Fibroblast of skin of right biceps (primary cell): ENCODE data around the gene PRKAA1.

ENCODE experiments used
- DNase-seq: peaks from one replicate; pipeline ENCODE4 v3.0.0-alpha.2; 2013

PRKAA1 gene

DNA sequence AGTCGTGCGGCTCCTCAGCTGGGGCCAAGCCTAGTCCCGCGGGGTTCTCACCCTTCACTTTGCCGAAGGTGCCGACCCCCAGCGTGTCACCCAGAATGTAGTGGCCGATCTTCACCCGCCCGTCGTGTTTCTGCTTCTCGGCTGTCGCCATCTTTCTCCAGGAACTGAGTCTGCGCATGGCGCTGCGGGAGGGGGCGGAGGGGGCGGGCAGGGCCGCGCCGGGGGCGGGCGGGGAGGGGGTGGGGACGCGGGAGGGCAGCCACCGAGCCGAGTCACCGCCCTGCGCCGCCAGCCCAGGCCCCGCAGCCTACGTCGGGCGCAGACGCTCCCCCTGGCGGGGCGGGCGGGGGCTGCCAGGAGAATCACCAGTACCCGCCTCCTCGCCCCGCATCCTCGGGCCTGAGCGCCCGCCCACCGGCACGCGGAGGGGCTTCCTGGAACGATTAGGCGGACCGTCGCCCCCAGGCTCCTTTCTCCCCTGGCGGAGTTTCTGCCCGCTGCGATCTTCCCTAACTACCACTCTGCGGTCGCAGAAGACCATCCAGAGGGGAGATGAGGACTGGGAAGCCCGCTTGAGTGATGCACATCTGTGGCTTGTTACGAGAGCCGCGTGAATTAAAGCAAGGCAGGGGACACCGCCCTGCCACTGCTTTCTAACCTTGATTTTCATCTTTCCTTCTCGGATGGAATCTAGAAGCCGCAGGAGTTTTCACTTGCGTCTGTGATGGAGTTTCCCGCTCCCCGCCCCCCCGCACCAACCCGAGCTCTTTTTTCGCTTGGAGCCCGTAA, at the start of gene PRKAA1:
Gene PRKAA1, minus strand, starts transcription at position 363 of the 789 bp plus-strand sequence. Its CDS starts 185 bp downstream, at position 178.
- peak; percentile 88 for DNase-seq

DNA sequence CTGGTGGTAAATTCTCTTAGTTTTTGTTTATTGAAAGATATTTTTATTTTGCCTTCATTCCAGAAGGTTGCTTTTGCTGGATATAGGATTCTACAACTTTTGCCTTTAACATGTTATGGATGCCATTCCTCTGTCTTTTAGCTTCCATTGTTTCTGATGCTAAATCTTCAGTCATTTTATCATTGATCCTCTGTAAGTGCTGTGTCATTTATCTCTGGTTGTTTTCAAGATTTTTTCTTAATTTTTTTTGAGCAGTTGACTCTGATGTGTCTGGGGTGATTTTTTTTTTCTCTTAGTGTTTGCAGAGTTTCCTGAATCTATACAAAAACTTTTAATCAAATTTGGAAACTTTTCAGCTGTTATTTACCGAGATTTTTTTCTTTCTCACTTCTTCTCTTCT, 49.4 kb upstream of the PRKAA1 start:
- DNase-seq: no peak

DNA sequence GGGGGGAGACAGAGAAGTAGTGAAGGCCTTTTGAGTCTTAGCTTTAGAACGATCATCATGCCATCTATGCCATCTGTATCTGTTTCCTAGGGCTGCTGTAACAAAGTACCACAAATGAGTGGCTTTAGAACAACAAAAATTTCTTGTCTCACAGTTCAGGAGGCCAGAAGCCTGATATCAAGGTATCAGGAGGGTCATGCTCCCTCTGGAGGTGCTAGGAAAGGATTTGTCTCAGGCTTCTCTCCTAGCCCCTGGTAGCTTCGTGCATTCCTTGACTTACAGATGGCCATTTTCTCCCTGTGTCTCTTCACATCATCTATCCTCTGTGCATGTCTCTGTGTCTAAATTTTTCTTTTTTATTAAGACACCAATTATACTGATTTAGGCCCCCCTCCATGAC, 48.2 kb upstream of the PRKAA1 start:
- DNase-seq: no peak

DNA sequence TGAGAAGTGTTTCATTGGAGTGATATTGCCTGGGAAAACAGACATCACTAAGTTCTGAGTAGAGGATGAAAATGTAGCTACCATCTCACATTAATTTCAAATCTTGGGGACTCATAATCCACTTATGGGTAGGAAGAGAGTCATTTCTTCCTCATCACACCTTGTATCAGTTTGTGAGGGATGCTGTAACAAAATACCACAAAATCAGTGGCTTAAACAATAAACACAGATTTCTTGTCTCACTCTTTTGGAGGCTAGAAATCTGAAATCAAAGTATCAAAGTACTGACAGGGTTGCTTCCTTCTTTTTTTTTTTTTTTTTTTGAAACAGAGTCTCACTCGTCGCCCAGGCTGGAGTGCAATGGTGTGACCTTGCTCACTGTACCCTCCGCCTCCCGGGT, 46.4 kb upstream of the PRKAA1 start:
- DNase-seq: no peak

DNA sequence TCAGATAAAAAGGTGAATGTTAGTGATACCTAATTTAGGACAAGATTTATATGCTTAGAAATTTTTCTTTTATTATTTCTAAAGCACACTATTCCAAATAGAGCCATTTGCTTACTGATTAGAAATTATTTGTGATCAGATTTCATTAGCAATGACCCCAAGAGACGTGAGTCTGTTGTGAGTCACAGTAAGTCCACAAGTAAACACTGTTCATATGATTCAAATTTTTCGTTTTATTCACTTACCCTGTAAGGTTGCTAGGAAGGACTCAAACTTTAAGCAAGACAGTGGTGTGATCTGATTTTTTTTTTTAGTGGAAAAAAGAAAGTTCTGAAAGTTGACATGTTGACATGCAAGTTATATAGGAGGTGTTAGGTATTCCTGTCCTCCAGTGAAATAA, 44.2 kb upstream of the PRKAA1 start:
- no peak for DNase-seq

DNA sequence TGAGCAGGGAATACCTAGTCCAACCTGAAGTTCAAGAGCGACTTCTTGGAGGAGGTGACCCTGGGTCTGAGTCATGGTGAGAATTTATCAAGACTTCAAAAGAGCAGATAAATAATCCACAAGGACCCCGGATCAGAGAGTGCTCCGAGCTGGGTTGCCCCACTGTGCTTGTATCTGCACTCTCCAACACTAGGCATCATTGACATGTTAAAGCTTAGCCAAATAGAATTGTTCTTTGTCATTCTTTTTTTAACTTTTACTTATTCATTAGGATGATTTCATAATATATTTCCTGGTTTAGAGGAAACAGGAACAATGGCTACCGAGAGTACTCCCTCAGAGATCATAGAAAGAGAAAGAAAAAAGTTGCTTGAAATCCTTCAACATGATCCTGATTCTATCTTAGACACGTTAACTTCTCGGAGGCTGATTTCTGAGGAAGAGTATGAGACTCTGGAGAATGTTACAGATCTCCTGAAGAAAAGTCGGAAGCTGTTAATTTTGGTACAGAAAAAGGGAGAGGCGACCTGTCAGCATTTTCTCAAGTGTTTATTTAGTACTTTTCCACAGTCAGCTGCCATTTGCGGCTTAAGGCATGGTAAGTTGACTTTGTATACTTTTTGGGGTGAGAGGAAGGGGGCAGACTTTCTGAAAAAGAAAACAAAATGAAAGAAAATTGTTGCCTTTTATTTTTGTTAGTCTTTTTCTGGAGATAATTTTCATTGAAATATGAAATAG, 43.1 kb upstream of the PRKAA1 start, which contains the start of gene CARD6:
Gene CARD6, plus strand, starts transcription at position 300 of the 738 bp plus-strand sequence. Its CDS starts 16 bp downstream, at position 316.
- no peak for DNase-seq

DNA sequence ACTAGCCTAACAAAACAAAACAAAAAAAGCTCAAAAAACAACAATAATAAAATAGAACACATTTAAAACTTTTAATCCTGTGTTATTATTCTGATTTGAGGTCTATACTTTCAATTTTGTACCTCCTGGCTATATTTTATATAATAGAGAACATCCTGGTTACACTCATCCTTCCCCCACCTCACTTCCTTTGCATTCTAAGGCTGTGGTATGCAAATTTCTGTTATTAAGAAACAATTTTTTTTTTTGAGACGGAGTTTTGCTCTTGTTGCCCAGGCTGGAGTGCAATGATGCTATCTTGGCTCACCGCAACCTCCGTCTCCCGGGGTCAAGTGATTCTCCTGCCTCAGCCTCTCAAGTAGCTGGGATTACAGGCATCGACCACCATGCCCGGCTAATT, 39.9 kb upstream of the PRKAA1 start:
- no peak for DNase-seq

DNA sequence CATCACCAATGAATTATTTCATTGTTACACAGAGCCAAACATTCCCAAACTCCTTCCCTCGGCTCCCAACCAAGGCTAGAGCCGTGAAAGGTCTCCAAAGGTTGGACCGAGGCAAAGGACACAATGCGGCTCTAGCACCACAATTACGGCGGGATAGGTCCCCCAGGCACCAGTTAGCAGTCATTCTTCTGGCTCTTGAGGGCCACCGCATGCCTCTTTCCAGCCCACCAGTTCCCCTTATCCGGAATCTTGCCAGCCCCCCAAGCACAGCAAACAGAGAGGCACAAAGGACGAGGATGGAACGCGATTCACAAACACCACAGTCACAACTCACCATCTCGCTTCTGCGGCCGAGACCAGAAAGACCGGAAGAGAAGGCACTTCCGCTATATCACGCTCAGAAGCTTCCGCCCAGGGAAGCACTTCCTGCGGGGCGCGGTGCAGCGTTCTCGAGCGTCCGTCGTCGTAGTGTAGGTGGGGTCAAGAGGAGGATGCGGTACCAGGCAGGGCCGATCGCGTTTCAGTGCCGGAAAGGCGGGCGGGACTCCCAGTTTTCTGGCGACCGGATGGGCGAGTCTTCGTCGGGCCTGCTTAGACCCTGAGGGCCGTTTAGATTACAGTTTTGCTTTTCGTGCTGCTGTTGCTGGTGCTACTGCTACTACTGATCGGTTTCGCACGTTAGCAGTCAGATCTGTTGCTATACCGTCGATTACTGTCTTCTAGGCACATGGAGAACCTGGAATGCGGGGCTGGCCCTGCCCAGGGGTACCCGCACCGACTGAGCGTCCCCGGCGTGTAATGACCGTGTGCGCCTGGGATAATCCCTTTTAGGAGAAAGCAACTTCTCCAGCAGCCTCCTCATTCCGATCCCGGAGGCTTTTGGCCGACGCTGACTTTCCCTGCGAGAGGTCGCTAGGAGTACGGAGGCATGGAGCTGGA, 36.9 kb upstream of the PRKAA1 start, which contains the start of gene RPL37:
Gene RPL37, minus strand, starts transcription at position 374 of the 939 bp plus-strand sequence. Its CDS starts 37 bp downstream, at position 337.
- peak; percentile 98 for DNase-seq

DNA sequence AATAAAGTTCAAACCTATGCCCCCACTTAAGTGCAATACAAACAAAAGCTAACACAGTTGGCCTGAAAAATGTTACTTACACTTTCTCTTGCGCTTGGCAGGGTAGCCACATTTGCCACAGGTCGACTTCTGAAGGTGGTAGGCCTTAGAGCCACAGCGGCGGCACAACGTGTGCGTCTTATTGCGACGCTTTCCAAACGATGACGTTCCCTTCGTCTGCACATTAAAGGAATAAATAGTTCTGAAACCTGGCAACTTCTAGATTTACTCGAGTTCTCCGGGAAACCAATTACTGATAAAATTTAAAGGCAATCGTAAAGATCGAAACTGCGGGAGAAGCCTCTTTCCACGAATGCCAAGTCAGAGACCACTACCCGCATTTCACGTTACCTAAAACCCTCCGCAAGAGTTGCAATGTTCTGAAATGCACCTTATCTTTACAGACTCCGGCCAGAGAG, 36.2 kb upstream of the PRKAA1 start:
- peak; percentile 19 for DNase-seq

DNA sequence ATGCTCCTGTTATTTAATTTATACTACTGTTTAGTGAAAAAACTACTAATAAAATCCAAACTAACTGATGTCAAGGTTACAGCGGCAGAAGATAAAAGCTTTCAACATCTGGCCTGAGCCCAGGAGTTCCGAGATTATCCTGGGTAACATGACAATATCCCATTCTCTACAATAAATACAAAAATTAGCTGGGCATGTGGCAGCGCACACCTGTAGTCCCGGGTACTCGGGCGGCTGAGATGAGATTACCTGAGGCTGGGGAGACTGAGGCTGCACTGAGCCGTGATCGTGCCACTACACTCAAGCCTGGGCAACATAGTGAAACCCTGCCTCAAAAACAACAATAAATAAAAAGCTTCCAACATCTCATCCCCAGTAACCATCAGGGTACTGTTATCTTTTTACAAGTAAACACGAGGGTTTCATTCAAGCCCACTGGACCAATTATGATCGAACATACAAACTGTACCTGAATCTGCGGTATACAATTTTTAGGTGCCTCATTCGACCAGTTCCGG, 35.6 kb upstream of the PRKAA1 start:
- no peak for DNase-seq

DNA sequence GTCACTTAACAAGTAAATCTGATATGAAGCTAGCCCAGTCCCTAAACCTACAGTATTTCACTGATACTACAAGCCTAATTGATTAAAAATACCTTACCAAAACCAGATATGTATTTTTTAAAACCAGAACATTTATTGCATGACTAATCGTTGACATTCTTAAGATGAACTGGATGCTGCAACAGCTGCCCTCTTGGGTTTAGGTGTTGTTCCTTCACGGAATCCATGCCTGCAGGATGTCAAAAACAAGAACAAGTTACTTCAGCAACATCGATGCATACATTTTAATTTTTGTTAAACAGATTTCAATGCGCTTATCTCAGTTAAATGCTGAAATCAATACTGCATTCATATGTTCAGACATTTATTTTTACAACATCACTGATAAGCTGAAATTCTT, 34.2 kb upstream of the PRKAA1 start:
- DNase-seq: no peak

DNA sequence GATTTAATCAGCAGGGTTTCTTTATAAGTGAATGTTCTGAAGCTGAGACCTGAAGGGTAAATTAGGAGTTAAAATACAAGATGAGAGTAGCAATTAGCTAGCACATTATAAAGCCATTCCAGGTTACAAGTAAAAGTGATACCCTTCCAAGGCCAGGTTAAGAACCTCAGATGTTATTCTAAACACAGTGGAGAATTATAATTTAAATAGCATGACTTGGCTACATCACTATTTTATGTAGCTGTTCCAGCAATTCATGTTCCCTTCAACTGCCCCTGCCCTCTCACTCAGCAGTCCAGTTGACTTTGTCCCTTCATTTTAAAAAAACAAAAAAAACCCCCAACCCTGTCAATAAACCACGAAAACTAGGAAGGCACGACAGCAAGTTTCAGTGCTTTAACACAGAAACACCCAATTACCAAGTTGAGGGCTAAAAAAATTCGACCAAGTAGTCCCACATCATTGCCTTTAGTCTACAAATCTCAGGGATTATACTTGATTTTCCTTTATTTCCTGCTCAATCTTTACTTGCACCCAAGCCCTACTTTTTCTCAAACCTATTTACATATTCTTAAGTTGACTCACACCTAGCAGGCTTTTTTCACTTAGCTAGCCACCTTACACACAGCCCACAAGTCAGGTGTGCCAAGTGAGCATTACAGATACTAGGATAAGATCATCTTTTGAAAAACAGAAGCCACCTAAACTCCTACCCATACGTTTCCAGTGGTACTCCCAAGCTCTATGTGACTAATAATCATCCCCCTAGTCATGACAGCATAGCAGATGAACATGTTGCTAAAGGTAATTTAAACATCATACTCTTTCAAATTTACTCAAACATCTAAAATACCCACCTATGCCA, 33.4 kb upstream of the PRKAA1 start:
- no peak for DNase-seq

DNA sequence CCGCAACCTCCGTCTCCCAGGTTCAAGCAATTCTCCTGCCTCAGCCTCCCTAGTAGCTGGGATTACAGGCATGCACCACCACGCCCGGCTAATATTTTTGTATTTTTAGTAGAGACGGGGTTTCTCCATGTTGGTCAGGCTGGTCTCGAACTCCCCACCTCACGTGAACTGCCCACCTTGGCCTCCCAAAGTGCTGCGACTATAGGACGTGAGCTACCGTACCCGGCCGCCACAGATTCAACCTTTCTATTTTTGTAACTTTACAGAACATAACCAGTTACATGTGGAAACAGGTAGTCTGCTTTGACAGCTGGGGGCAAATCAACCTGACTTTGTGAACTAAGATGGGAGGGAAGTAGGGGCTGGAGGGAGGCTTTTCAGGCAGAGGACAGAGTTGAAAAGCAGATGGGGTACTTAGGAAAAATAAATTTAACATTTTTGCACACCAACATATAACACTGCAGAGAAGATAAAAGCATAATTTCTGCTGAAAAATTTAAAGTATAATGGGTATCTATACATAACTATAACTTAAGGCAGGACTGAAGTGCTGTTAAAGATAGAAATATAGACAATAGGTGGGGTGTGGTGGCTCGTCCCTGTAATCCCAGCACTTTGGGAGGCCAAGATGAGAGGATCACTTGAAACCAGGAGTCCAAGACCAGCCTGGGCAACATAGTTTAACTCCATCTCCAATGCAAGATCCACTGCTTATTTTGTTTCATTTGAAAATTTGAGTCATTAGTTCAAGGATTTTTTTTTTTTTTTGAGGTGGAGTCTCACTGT, 31.8 kb upstream of the PRKAA1 start:
- no peak for DNase-seq

DNA sequence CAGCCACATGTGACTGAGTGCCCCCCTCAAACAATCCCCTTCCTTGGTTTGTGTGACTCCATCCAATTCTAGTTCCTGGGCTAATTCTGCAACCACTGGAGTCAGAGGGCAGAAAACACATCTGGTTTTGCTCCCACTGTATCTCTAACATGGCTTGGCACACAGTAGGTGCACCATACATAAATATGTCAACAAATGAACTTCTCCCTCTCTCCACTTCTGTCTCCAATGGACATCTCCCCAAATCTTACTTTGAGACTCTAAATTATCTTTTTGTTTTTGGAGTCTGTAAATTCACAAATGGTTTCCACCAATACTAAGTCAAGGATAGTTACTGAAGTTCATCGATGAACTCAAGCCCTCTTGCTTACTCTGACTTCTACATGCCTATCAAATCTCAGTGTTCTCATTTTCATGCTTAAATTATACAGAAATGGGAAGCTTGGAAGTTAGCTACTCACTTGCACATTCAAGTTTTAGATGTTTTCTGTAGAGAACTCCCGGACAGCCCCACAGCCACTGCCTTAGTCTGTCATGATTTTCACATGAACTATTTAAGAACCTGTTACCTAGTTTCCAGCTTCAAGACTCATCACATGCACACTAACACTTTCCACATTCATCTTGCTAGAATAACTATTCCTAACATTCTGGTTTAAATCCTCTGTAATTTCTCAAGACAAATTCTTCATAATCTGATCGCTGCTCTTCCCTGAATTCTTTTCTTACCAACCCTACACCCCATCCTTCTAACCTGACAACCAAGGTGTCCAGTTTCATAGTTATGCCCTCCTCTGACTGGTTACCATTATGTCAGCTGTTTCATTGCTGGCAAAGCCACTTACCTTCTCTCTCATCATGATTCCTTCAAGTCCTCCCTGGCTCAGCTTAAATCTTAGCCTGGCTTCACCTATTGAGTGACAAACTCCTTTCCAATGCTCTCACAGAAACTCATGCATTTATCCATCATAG, 30.8 kb upstream of the PRKAA1 start:
- no peak for DNase-seq

DNA sequence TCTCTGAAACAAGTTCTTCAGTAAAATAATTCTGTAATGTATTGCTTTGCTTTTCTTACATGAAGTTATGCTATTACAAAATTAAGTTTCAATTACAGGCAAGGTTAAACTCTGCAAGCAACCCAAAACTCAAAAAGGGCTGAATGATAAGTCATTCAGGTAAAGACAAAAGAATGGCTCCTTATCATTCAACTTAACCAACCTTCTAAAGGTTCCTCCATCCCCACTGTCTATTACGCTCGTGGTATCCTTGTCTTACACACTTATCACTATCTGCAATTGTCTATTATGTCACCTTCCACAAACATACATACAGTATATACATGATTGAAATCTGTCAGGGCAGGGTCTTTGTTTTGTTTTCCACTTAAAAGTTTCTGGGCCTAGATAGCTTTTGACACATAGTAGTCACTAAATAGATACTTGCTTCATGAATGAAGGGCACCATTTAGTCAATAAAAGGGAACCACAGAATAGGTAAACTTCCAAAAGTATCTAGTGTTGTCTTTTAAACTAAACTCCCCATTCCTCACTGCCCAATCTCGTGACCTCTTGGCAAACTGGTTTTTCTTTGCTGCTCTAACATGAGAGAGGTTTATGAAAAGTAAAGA, 30.0 kb upstream of the PRKAA1 start:
- DNase-seq: no peak

DNA sequence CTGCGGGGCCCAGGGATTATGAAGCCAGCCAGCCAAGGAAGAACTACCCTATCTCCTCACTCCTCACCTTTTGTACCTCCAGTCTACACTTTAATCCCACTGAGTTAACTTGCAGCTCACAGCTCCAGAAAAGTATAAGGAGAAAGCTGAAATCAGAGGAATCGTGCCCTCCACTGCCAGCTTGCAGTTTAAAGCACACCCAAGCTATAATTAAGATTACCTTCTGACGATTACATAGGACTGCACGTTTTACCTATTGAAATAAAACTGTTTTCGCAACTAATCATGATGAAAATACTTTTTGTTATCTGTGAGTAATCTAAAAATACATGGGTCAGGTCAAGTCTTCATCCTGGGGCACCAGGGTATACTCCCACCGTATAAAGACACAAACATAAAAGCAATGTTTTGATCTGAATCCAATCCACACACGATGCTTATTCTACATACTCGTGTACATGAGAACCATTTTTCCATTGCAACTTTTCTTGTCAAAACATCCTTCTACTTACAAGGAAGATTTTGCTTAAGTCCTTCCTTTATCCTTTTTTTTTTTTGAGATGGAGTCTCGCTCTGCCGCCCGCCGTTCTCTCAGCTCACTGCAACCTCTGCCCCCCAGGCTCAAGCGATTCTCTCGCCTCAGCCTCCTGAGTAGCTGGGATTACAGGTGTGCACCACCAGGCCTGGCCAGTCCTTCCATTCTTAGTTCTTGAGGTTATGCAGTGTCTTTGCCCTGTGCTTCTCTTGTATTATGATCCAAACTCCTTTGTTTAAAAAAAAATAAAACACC, 29.2 kb upstream of the PRKAA1 start:
- no peak for DNase-seq

DNA sequence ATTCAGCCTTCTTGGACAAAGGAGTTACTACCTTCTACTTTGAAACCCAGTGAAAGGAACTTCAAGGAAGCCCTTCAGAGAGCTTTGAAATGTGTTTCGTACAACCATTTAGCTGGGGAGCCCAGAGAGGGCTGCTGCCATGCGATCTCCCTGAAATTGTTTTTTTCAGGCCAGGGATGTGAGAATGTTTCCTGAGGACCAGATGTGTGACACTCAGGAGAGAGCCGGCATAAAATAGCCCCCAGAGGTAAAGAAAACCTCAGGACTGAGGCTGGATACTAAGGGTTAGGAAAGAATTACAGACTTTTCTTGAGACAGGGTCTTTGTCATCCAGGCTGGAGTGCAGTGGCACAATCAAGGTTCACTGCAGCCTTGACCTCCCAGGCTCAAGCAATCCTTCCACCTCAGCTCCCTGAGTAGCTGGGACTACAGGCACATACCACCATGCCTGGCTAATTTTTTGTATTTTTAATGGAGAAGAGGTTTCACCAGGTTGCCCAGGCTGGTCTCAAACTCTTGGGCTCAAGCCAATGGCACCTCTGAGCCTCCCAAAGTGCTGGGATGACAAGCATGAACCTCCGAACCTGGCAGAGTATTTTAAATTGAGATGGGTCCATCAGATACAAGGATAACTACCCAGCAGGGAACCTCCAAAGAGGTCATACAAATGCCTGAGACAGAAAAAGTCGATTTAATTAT, 28.5 kb upstream of the PRKAA1 start:
- DNase-seq: no peak
